Measurements from ENCODE around the gene CHMP4B. TPM values are rescaled to one million over a fixed set of nuclear protein-coding genes. Genes with fewer than 3 reads are reported as not detected.
A peak's percentile ranks its signal among the peaks of the same experiment; 100 is the strongest.

CHMP4B gene
- total RNA-seq, 3 donors from 2014 or later (not counting 1 experiment from before 2014, with no cell fraction given), result 63.7 to 74.0 (median 70.0) TPM

DNA sequence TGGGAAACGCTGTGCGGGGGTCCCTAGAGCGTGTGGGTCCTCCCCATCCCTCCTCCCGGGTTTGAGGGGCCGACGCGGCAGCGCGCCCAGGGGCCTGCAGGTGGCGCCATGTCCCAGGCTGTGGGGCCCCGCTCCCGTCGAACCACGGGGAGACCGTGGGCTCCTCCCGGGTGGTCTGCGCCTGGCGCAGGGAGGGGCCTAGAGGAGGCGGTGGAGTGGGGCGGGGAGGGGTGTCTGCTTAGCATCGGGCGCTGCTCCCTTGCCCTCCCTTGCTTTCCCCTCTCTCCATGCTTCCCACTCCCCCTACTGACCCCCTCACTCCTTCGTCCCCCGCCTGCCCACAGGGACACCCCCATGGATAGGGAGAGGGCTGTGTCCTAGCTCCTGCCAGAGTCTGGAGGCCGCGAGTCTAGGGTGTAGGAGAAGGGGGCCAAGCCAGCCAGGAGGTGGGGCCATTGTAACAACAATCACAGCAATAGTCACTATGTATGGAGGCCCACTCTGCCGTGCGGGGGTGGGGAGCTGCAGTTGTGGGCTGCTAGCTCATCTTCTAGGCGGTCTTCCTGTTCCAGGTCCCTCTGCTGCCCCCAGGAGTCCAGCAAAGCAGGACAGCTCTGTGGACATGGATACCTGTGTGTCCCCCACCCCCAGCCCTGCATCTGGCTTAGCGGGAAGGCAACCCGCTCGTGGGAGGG, 51.7 kb downstream of the CHMP4B start:
- no peaks in the 10 kb centered on the region for H3K9me3 ChIP-seq (ENCODE audit: control insufficient read depth, insufficient read depth, low read length)
- H3K4me1 ChIP-seq (ENCODE audit: control insufficient read depth, insufficient read depth, low read length), result peaks cover 24% of the 10 kb centered on the region
- Mint-ChIP-seq H3K27ac (no peak overlapping the region), H3K4me3 (no peak overlapping the region), H3K9me3 (no peaks in the 10 kb centered on the region), H3K27me3 (ENCODE audit: low read depth in 2 of 2) (no peaks in the 10 kb centered on the region), H3K36me3 (no peaks in the 10 kb centered on the region), H3K4me1 (peaks cover 14 to 22% of the 10 kb centered on the region in 2 donors)
- H3K27me3 ChIP-seq (ENCODE audit: control insufficient read depth, insufficient read depth, low read length), result no peaks in the 10 kb centered on the region
- 30% methylated on average over 26 of the region's 32 CpGs for WGBS (ENCODE audit: insufficient coverage)
- intact Hi-C loops (cut with micrococcal nuclease), result loop anchor here (1.0 kb wide), 1 partner anchor 266 kb away; no protein-coding TSS in a partner anchor
- ATAC-seq, result peak; percentile 47 to 60 (median 55)
- no peak overlapping the region for H3K27ac ChIP-seq (ENCODE audit: low read length)
- TF ChIP-seq, protein P1, sequence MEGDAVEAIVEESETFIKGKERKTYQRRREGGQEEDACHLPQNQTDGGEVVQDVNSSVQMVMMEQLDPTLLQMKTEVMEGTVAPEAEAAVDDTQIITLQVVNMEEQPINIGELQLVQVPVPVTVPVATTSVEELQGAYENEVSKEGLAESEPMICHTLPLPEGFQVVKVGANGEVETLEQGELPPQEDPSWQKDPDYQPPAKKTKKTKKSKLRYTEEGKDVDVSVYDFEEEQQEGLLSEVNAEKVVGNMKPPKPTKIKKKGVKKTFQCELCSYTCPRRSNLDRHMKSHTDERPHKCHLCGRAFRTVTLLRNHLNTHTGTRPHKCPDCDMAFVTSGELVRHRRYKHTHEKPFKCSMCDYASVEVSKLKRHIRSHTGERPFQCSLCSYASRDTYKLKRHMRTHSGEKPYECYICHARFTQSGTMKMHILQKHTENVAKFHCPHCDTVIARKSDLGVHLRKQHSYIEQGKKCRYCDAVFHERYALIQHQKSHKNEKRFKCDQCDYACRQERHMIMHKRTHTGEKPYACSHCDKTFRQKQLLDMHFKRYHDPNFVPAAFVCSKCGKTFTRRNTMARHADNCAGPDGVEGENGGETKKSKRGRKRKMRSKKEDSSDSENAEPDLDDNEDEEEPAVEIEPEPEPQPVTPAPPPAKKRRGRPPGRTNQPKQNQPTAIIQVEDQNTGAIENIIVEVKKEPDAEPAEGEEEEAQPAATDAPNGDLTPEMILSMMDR (IDR thresholded peaks at IDR 0.05), result peak; percentile 52
- H3K36me3 ChIP-seq (ENCODE audit: control insufficient read depth, insufficient read depth, low read length), result no peaks in the 10 kb centered on the region
- DNase-seq, result peak; percentile 33 to 64
- H3K4me3 ChIP-seq (ENCODE audit: low read length), result no peak overlapping the region

DNA sequence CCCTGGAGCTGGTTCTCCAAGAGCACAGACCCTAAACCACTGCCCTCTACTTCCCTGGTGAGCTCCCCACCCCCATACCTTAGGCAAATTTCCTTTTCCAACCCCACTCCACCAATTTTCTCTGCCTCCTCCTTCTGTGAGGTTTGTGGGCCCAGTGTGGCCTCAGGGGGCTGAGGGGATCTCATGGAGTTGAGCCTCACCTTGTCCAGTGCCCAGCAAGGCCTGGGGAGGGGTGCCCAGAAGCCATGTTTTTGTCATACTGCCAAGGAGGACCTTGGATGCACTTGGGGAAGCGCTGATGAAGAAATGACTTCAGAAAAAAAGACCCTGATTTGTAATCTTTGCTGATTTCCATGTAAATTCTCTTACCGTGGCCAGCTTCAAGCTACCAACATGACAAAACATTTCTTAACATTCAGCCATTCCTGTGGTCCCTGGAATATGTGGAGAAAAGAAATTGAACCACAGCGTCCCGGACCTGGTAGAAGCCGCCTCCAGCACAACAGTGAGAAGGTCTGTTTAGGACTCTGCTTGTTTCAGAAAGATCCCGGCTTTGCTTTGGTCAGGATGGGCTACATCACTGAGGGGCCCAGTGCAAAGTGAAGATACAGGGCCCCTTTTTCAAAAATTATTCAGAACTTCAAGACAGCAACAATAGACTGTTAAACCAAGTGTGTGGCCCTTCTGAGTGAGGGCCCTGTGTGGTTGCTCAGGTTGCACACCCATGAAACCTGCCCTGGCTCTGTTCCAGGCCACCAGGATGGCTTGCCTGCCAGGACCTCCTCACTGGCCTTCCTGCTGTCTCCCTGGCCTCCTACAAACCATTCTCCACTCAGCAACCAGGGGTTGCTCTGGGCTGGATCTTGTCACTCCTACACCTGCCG, 52.5 kb downstream of the CHMP4B start:
- Histone ChIP-seq H3K4me1 (ENCODE audit: control insufficient read depth, insufficient read depth, low read length) (peaks cover 21% of the 10 kb centered on the region), H3K9me3 (ENCODE audit: control insufficient read depth, insufficient read depth, low read length) (no peaks in the 10 kb centered on the region), H3K27ac (ENCODE audit: low read length) (no peak overlapping the region), H3K4me3 (ENCODE audit: low read length) (no peak overlapping the region), H3K36me3 (ENCODE audit: control insufficient read depth, insufficient read depth, low read length) (no peaks in the 10 kb centered on the region), H3K27me3 (ENCODE audit: control insufficient read depth, insufficient read depth, low read length) (no peaks in the 10 kb centered on the region)
- 90% methylated on average over 7 of the region's 7 CpGs for WGBS (ENCODE audit: insufficient coverage)
- DNase-seq, result no peak
- H3K27me3 Mint-ChIP-seq (ENCODE audit: low read depth in 2 of 2), result no peaks in the 10 kb centered on the region
- H3K4me3 Mint-ChIP-seq, result no peak overlapping the region
- no peak overlapping the region for H3K27ac Mint-ChIP-seq
- H3K36me3 Mint-ChIP-seq, result no peaks in the 10 kb centered on the region
- no peaks in the 10 kb centered on the region for H3K9me3 Mint-ChIP-seq
- no peak for ATAC-seq
- peaks cover 12 to 13% of the 10 kb centered on the region in 2 donors for H3K4me1 Mint-ChIP-seq
- TF ChIP-seq, protein P1 (IDR thresholded peaks at IDR 0.05), result no peak
- intact Hi-C loops (cut with micrococcal nuclease), result loop anchor here (1.0 kb wide), 1 partner anchor 266 kb away; no protein-coding TSS in a partner anchor

DNA sequence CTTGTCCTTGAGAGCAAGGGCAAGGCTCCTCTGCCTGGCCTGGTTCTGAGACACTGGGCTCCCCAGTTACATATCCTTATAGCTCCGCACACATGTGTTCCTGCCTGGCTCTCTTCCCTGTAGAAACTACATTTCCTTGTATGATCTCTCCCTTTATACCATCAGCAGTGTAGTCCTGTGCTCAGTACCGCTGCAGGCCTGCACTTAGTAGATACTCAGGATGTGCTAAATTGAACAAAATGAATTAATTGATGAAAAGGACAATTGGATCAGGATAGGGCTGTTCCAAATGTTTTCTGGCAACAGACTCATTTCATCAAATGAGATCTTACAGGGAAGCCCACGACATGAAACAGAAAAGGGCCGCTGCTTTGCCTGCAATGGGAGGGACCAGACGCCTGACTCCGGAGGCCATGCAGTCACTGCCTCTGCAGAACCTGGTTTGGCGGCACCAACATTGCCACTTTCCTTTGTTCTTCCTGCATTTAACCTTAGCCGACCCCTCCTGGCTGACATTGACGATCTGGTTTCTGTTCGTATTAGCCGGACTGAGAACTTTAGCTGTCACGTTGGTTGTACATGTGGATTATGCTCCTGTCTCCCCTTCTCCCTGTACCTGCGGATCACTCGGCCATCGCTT, 53.3 kb downstream of the CHMP4B start:
- peaks cover 4 to 6% of the 10 kb centered on the region in 2 donors for H3K4me1 Mint-ChIP-seq
- 93% methylated on average over 12 of the region's 15 CpGs for WGBS (ENCODE audit: insufficient coverage)
- no peak overlapping the region for H3K27ac ChIP-seq (ENCODE audit: low read length)
- peaks cover 14% of the 10 kb centered on the region for H3K4me1 ChIP-seq (ENCODE audit: control insufficient read depth, insufficient read depth, low read length)
- no peak for DNase-seq
- no peaks in the 10 kb centered on the region for H3K27me3 ChIP-seq (ENCODE audit: control insufficient read depth, insufficient read depth, low read length)
- H3K9me3 ChIP-seq (ENCODE audit: control insufficient read depth, insufficient read depth, low read length), result no peaks in the 10 kb centered on the region
- H3K4me3 ChIP-seq (ENCODE audit: low read length), result no peak overlapping the region
- H3K27ac Mint-ChIP-seq, result no peak overlapping the region
- no peaks in the 10 kb centered on the region for H3K27me3 Mint-ChIP-seq (ENCODE audit: low read depth in 2 of 2)
- TF ChIP-seq, protein P1 (IDR thresholded peaks at IDR 0.05), result no peak
- no peaks in the 10 kb centered on the region for H3K36me3 Mint-ChIP-seq
- no peak overlapping the region for H3K4me3 Mint-ChIP-seq
- H3K36me3 ChIP-seq (ENCODE audit: control insufficient read depth, insufficient read depth, low read length), result no peaks in the 10 kb centered on the region
- no peaks in the 10 kb centered on the region for H3K9me3 Mint-ChIP-seq
- intact Hi-C loops (cut with micrococcal nuclease), result no loop called here
- ATAC-seq, result no peak
